Germinal center (tissue), 1 donor: ENCODE data around the gene NPFF.
A peak's percentile ranks its signal among the peaks of the same experiment; 100 is the strongest.

Experiments used
- DNase-seq: peaks from one replicate; pipeline ENCODE4 v3.0.0; 2012; ENCODE audit warnings: mixed read lengths, low spot score

Gene NPFF

GRCh38 chr12:53513712-53514410 lies 6.6 kb upstream of the NPFF start:
- no peak for DNase-seq

GRCh38 chr12:53510181-53510812 lies 3.0 kb upstream of the NPFF start:
- DNase-seq: no peak

GRCh38 chr12:53508534-53509170 lies 1.4 kb upstream of the NPFF start:
- DNase-seq: peak; percentile 82

GRCh38 chr12:53507603-53507885 lies 260 bp upstream of the NPFF start:
- DNase-seq: no peak

- no peak for DNase-seq
Measured at GRCh38 chr12:53506450-53506785, 866 bp downstream of the NPFF start.

GRCh38 chr12:53505555-53506449 lies 1.5 kb downstream of the NPFF start:
- no peak for DNase-seq

- DNase-seq: no peak
Measured at GRCh38 chr12:53505086-53505485, 2.2 kb downstream of the NPFF start.

- no peak for DNase-seq
Measured at GRCh38 chr12:53504004-53504920, 3.0 kb downstream of the NPFF start.

GRCh38 chr12:53502983-53503728 lies 4.1 kb downstream of the NPFF start:
- DNase-seq: no peak

GRCh38 chr12:53502331-53502730 lies 5.0 kb downstream of the NPFF start:
- no peak for DNase-seq

GRCh38 chr12:53501615-53502181 lies 5.6 kb downstream of the NPFF start:
- DNase-seq: no peak

- peak; percentile 98 for DNase-seq
Measured at GRCh38 chr12:53500776-53501614, 6.3 kb downstream of the NPFF start, which contains the start of gene TARBP2. Gene TARBP2, plus strand, starts transcription at chr12:53501283. Its CDS starts 126 bp downstream, at chr12:53501409.

- DNase-seq: no peak
Measured at GRCh38 chr12:53500142-53500775, 7.0 kb downstream of the NPFF start.

- peak; percentile 48 for DNase-seq
Measured at GRCh38 chr12:53499266-53500141, 7.8 kb downstream of the NPFF start, which contains the start of gene MAP3K12. Gene MAP3K12, minus strand, starts transcription at chr12:53499458. Its CDS starts 12,067 bp downstream, at chr12:53487391.

- DNase-seq: no peak
Measured at GRCh38 chr12:53498235-53498630, 9.1 kb downstream of the NPFF start.

GRCh38 chr12:53497461-53497860 lies 9.8 kb downstream of the NPFF start:
- no peak for DNase-seq

- no peak for DNase-seq
Measured at GRCh38 chr12:53496752-53497032, 10.6 kb downstream of the NPFF start.
